K562 (cell line): ENCODE measurements around the gene SPEM2.

ENCODE experiments used
- EZH2 ChIP-seq: IDR thresholded peaks from 2 replicates; pipeline ENCODE4 v1.6.1; 2012; ENCODE audit warnings: low read depth, mild to moderate bottlenecking, inconsistent platforms, low read length, borderline replicate concordance
- FIP1L1 ChIP-seq: fragments of 200-400 bp; formaldehyde crosslinking; IDR thresholded peaks from 2 replicates; pipeline ENCODE4 v1.6.1; 2018; ENCODE audit warnings: mild to moderate bottlenecking, low read depth, low read length; ENCODE audit not compliant: poor library complexity, severe bottlenecking
- FOXP1 ChIP-seq: sonication (generic); formaldehyde crosslinking; IDR thresholded peaks from 2 replicates; pipeline ENCODE4 v1.8.0; 2022; ENCODE audit warnings: mild to moderate bottlenecking, missing genetic modification reagents
- POLR2AphosphoS5 ChIP-seq: IDR thresholded peaks from 2 replicates; pipeline ENCODE4 v1.6.1; 2011; ENCODE audit warnings: mild to moderate bottlenecking, low read depth, low read length, moderate library complexity; ENCODE audit not compliant: control insufficient read depth, insufficient read depth
- SIN3A ChIP-seq, 2 experiments: fragments of 150-350 bp in 1 of 2; IDR thresholded peaks; 2 replicates each; pipeline ENCODE4 v1.6.1; 2011 to 2016; ENCODE audit warnings: borderline replicate concordance in 2 of 2, low read depth in 2 of 2, low read length in 2 of 2, mild to moderate bottlenecking in 2 of 2, moderate library complexity in 2 of 2; ENCODE audit not compliant: control insufficient read depth in 1 of 2
- YY1 ChIP-seq, 3 experiments: IDR thresholded peaks; 2 replicates each; pipeline ENCODE4 v1.6.1; 2011; ENCODE audit warnings: low read length in 2 of 3, mild to moderate bottlenecking in 2 of 3, moderate library complexity in 2 of 3, borderline replicate concordance in 1 of 3, control low read depth in 1 of 3, low read depth in 1 of 3; ENCODE audit not compliant: insufficient read depth in 3 of 3, insufficient replicate concordance in 2 of 3, control insufficient read depth in 1 of 3, insufficient read length in 1 of 3; ENCODE audit errors: extremely low read depth in 1 of 3
- ZNF347 ChIP-seq: fragments of 450-650 bp; formaldehyde crosslinking; IDR thresholded peaks from 2 replicates; pipeline ENCODE4 v1.4.0; 2020; ENCODE audit warnings: low read depth, mild to moderate bottlenecking, moderate library complexity
- ZZZ3 ChIP-seq: fragments of 450-650 bp; IDR thresholded peaks from 2 replicates; pipeline ENCODE4 v1.6.1; 2016; ENCODE audit warnings: antibody characterized with exemption, mild to moderate bottlenecking, moderate library complexity
- TF ChIP-seq, protein P1 (sequence below), 3 experiments: IDR thresholded peaks in 2 of 3; conservative IDR thresholded peaks in 1 of 3; 2 replicates each; pipeline ENCODE4 v1.5.1; 2011 to 2012; ENCODE audit warnings: low read length in 3 of 3, mild to moderate bottlenecking in 3 of 3, control low read depth in 2 of 3, improper control_type of control experiment in 1 of 3, inconsistent platforms in 1 of 3, low read depth in 1 of 3, mixed read lengths in 1 of 3, moderate library complexity in 1 of 3; ENCODE audit not compliant: insufficient read depth in 2 of 3
- TF ChIP-seq, protein P2 (sequence below): sonication (generic); formaldehyde crosslinking; IDR thresholded peaks from 2 replicates; pipeline ENCODE4 v1.9.0; 2022; ENCODE audit warnings: mild to moderate bottlenecking, missing genetic modification reagents

DNA sequence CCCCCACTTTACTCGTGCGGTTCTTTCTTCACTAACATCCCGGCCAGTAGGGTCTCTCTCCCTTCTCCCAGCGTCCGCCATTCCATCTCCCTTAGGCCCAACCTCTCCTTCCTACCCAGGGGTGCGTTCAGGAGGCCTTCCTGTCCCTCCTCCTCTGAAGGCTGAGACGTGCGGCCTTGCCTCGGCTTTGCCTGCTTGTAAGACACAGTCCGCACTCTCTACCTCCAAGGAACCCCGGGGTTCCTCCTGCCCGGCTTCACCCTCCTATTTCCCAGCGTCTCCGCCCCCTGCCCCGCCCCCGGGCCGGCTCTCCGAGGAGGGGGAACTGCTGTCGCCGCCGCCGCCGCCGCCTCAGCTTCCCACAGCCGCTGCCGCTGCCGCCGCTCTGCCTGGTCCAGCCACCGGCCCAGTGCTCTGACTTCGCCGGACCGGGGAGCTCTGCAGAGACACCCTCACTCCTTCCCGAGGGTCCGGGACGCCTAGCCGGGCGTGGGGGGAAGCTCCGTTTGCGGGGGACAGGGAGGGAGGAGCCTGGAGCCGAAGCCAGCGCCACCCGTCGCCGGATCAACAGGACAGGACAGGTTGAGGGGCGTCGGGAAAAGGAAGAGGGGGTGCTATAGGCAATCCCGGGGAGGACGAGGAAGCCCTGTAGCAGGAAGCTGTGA is 12.7 kb downstream of the SPEM2 start:
- TF ChIP-seq EZH2, result no peak
- TF ChIP-seq, protein P1, sequence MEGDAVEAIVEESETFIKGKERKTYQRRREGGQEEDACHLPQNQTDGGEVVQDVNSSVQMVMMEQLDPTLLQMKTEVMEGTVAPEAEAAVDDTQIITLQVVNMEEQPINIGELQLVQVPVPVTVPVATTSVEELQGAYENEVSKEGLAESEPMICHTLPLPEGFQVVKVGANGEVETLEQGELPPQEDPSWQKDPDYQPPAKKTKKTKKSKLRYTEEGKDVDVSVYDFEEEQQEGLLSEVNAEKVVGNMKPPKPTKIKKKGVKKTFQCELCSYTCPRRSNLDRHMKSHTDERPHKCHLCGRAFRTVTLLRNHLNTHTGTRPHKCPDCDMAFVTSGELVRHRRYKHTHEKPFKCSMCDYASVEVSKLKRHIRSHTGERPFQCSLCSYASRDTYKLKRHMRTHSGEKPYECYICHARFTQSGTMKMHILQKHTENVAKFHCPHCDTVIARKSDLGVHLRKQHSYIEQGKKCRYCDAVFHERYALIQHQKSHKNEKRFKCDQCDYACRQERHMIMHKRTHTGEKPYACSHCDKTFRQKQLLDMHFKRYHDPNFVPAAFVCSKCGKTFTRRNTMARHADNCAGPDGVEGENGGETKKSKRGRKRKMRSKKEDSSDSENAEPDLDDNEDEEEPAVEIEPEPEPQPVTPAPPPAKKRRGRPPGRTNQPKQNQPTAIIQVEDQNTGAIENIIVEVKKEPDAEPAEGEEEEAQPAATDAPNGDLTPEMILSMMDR (IDR thresholded peaks at IDR 0.05 in 2 of 3, conservative IDR thresholded peaks at IDR 0.05 in 1 of 3; ENCODE audit: insufficient read depth in 2 of 3, low read depth in 1 of 3, low read length in 3 of 3), result no peak
- TF ChIP-seq, protein P2, sequence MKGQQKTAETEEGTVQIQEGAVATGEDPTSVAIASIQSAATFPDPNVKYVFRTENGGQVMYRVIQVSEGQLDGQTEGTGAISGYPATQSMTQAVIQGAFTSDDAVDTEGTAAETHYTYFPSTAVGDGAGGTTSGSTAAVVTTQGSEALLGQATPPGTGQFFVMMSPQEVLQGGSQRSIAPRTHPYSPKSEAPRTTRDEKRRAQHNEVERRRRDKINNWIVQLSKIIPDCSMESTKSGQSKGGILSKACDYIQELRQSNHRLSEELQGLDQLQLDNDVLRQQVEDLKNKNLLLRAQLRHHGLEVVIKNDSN, result no peak
- TF ChIP-seq YY1 (IDR thresholded peaks at IDR 0.05; ENCODE audit: borderline replicate concordance in 1 of 3, control insufficient read depth in 1 of 3, extremely low read depth in 1 of 3, insufficient read depth in 3 of 3, insufficient read length in 1 of 3, insufficient replicate concordance in 2 of 3, low read depth in 1 of 3, low read length in 2 of 3), result no peak
- TF ChIP-seq ZZZ3, result no peak
- no peak for TF ChIP-seq ZNF347
- TF ChIP-seq SIN3A (IDR thresholded peaks at IDR 0.05; ENCODE audit: borderline replicate concordance in 2 of 2, control insufficient read depth in 1 of 2, low read depth in 2 of 2, low read length in 2 of 2), result no peak
- TF ChIP-seq FOXP1, result no peak
- TF ChIP-seq POLR2AphosphoS5, result no peak
- no peak for TF ChIP-seq FIP1L1
